ENCODE results near the gene VSTM2B.

The VSTM2B gene

GRCh38 chr19:29576761-29577648, 51.2 kb downstream of the VSTM2B start:
- no peak overlapping the region for H3K27ac Mint-ChIP-seq
- H3K9me3 Mint-ChIP-seq = peaks cover 2% of the 10 kb centered on the region
- no peak for DNase-seq (ENCODE audit: low spot score in 2 of 2)
- ATAC-seq (ENCODE audit: low read depth) = no peak
- H3K36me3 Mint-ChIP-seq = no peaks in the 10 kb centered on the region
- H3K4me1 Mint-ChIP-seq = peaks cover 3% of the 10 kb centered on the region
- peaks cover 26% of the 10 kb centered on the region for H3K27me3 Mint-ChIP-seq
- H3K4me3 Mint-ChIP-seq = no peak overlapping the region

- H3K36me3 Mint-ChIP-seq = no peaks in the 10 kb centered on the region
- no peak for ATAC-seq (ENCODE audit: low read depth)
- H3K27me3 Mint-ChIP-seq = peaks cover 25% of the 10 kb centered on the region
- H3K27ac Mint-ChIP-seq = no peak overlapping the region
- no peak for DNase-seq (ENCODE audit: low spot score in 2 of 2)
- H3K9me3 Mint-ChIP-seq = peaks cover 2% of the 10 kb centered on the region
- H3K4me3 Mint-ChIP-seq = no peak overlapping the region
- peaks cover 3% of the 10 kb centered on the region for H3K4me1 Mint-ChIP-seq
Observed at GRCh38 chr19:29577649-29577963, 51.8 kb downstream of the VSTM2B start.

GRCh38 chr19:29578349-29578748, 52.6 kb downstream of the VSTM2B start:
- no peak for DNase-seq (ENCODE audit: low spot score in 2 of 2)
- H3K9me3 Mint-ChIP-seq = peaks cover 2% of the 10 kb centered on the region
- H3K4me3 Mint-ChIP-seq = no peak overlapping the region
- H3K27me3 Mint-ChIP-seq = peaks cover 26% of the 10 kb centered on the region
- no peak for ATAC-seq (ENCODE audit: low read depth)
- H3K4me1 Mint-ChIP-seq = peaks cover 3% of the 10 kb centered on the region
- no peak overlapping the region for H3K27ac Mint-ChIP-seq
- H3K36me3 Mint-ChIP-seq = no peaks in the 10 kb centered on the region

- ATAC-seq (ENCODE audit: low read depth) (no peak), DNase-seq (ENCODE audit: low spot score in 2 of 2) (no peak)
- peaks cover 2% of the 10 kb centered on the region for H3K9me3 Mint-ChIP-seq
- H3K27ac Mint-ChIP-seq = no peak overlapping the region
- H3K36me3 Mint-ChIP-seq = no peaks in the 10 kb centered on the region
- no peak overlapping the region for H3K4me3 Mint-ChIP-seq
- H3K27me3 Mint-ChIP-seq = peaks cover 22% of the 10 kb centered on the region
- peaks cover 3% of the 10 kb centered on the region for H3K4me1 Mint-ChIP-seq
Observed at GRCh38 chr19:29579308-29579910, 53.6 kb downstream of the VSTM2B start.

- H3K27ac Mint-ChIP-seq = no peak overlapping the region
Observed at GRCh38 chr19:29581398-29581797, 55.6 kb downstream of the VSTM2B start.

GRCh38 chr19:29583196-29583999, 57.6 kb downstream of the VSTM2B start:
- DNase-seq (ENCODE audit: low spot score in 2 of 2) (no peak), ATAC-seq (ENCODE audit: low read depth) (no peak)
- H3K4me1 Mint-ChIP-seq = no peaks in the 10 kb centered on the region
- peaks cover 19% of the 10 kb centered on the region for H3K27me3 Mint-ChIP-seq
- no peak overlapping the region for H3K4me3 Mint-ChIP-seq
- no peak overlapping the region for H3K27ac Mint-ChIP-seq
- no peaks in the 10 kb centered on the region for H3K36me3 Mint-ChIP-seq
- H3K9me3 Mint-ChIP-seq = peaks cover 2% of the 10 kb centered on the region

More at GRCh38 chr19:29581398-29581797, 55.6 kb downstream of the VSTM2B start:
- H3K4me3 Mint-ChIP-seq = no peak overlapping the region
- peaks cover 3% of the 10 kb centered on the region for H3K4me1 Mint-ChIP-seq
- DNase-seq (ENCODE audit: low spot score in 2 of 2) (no peak), ATAC-seq (ENCODE audit: low read depth) (no peak)
- H3K36me3 Mint-ChIP-seq = no peaks in the 10 kb centered on the region
- peaks cover 2% of the 10 kb centered on the region for H3K9me3 Mint-ChIP-seq
- peaks cover 23% of the 10 kb centered on the region for H3K27me3 Mint-ChIP-seq

GRCh38 chr19:29586401-29586800, 60.6 kb downstream of the VSTM2B start:
- Mint-ChIP-seq H3K9me3 (peaks cover 4% of the 10 kb centered on the region), H3K4me1 (no peaks in the 10 kb centered on the region), H3K27ac (no peak overlapping the region), H3K27me3 (peaks cover 11% of the 10 kb centered on the region), H3K4me3 (no peak overlapping the region), H3K36me3 (peaks cover 2% of the 10 kb centered on the region)
- DNase-seq (ENCODE audit: low spot score in 2 of 2) (no peak), ATAC-seq (ENCODE audit: low read depth) (no peak)

- no peak overlapping the region for H3K4me3 Mint-ChIP-seq
- H3K27ac Mint-ChIP-seq = no peak overlapping the region
- peaks cover 15% of the 10 kb centered on the region for H3K27me3 Mint-ChIP-seq
- no peaks in the 10 kb centered on the region for H3K4me1 Mint-ChIP-seq
- no peak for ATAC-seq (ENCODE audit: low read depth)
- no peak for DNase-seq (ENCODE audit: low spot score in 2 of 2)
- H3K36me3 Mint-ChIP-seq = peaks cover 2% of the 10 kb centered on the region
- H3K9me3 Mint-ChIP-seq = peaks cover 4% of the 10 kb centered on the region
Observed at GRCh38 chr19:29587059-29587458, 61.3 kb downstream of the VSTM2B start.

- ATAC-seq (ENCODE audit: low read depth) (no peak), DNase-seq (ENCODE audit: low spot score in 2 of 2) (no peak)
- H3K4me3 Mint-ChIP-seq = no peak overlapping the region
- no peak overlapping the region for H3K27ac Mint-ChIP-seq
- peaks cover 15% of the 10 kb centered on the region for H3K27me3 Mint-ChIP-seq
- peaks cover 4% of the 10 kb centered on the region for H3K9me3 Mint-ChIP-seq
- H3K36me3 Mint-ChIP-seq = peaks cover 2% of the 10 kb centered on the region
- no peaks in the 10 kb centered on the region for H3K4me1 Mint-ChIP-seq
Observed at GRCh38 chr19:29587518-29587986, 61.8 kb downstream of the VSTM2B start.

- no peak for DNase-seq (ENCODE audit: low spot score in 2 of 2)
- peaks cover 4% of the 10 kb centered on the region for H3K9me3 Mint-ChIP-seq
- peaks cover 13% of the 10 kb centered on the region for H3K27me3 Mint-ChIP-seq
- no peak for ATAC-seq (ENCODE audit: low read depth)
- no peak overlapping the region for H3K4me3 Mint-ChIP-seq
- H3K4me1 Mint-ChIP-seq = no peaks in the 10 kb centered on the region
- peaks cover 2% of the 10 kb centered on the region for H3K36me3 Mint-ChIP-seq
- no peak overlapping the region for H3K27ac Mint-ChIP-seq
Observed at GRCh38 chr19:29588095-29588494, 62.3 kb downstream of the VSTM2B start.

- DNase-seq (ENCODE audit: low spot score in 2 of 2) = no peak
- Mint-ChIP-seq H3K4me3 (no peak overlapping the region), H3K27me3 (peaks cover 20% of the 10 kb centered on the region), H3K4me1 (no peaks in the 10 kb centered on the region), H3K36me3 (peaks cover 2% of the 10 kb centered on the region), H3K9me3 (peaks cover 4% of the 10 kb centered on the region), H3K27ac (no peak overlapping the region)
- ATAC-seq (ENCODE audit: low read depth) = no peak
Observed at GRCh38 chr19:29590278-29590677, 64.5 kb downstream of the VSTM2B start.

- ATAC-seq (ENCODE audit: low read depth) (no peak), DNase-seq (ENCODE audit: low spot score in 2 of 2) (no peak)
- Mint-ChIP-seq H3K9me3 (peaks cover 4% of the 10 kb centered on the region), H3K36me3 (peaks cover 2% of the 10 kb centered on the region), H3K27ac (no peak overlapping the region), H3K4me3 (no peak overlapping the region), H3K4me1 (no peaks in the 10 kb centered on the region), H3K27me3 (peaks cover 17% of the 10 kb centered on the region)
Observed at GRCh38 chr19:29591670-29592069, 65.9 kb downstream of the VSTM2B start.

GRCh38 chr19:29593869-29594268, 68.1 kb downstream of the VSTM2B start:
- no peak overlapping the region for H3K4me3 Mint-ChIP-seq
- DNase-seq (ENCODE audit: low spot score in 2 of 2) = no peak
- H3K9me3 Mint-ChIP-seq = peaks cover 4% of the 10 kb centered on the region
- peaks cover 16% of the 10 kb centered on the region for H3K27me3 Mint-ChIP-seq
- ATAC-seq (ENCODE audit: low read depth) = no peak
- no peak overlapping the region for H3K27ac Mint-ChIP-seq
- no peaks in the 10 kb centered on the region for H3K4me1 Mint-ChIP-seq
- H3K36me3 Mint-ChIP-seq = peaks cover 2% of the 10 kb centered on the region
